Measurements from ENCODE around the gene COX5B.

- TF ChIP-seq OSR1 (CRISPR knock-in tag; IDR thresholded peaks at IDR 0.05) (no peak), ZFP30 (CRISPR knock-in tag; IDR thresholded peaks at IDR 0.05) (no peak), BACH2 (CRISPR knock-in tag; IDR thresholded peaks at IDR 0.05; ENCODE audit: borderline replicate concordance) (no peak), ESRRG (CRISPR knock-in tag; IDR thresholded peaks at IDR 0.05) (no peak)
These were observed 18.2 kb downstream of the COX5B start, which contains the start of gene ACTR1B for GRCh38 chr2:97663962-97664635.

Measured in SK-N-SH treated with all-trans-retinoic acid at 6 μM for 48 hours (cell line).